GM12873 (cell line): ENCODE measurements around the gene PARP4.
A peak's percentile ranks its signal among the peaks of the same experiment; 100 is the strongest.

Source experiments
- TF ChIP-seq, protein P1 (sequence below): IDR thresholded peaks from 2 replicates; pipeline ENCODE4 v1.5.1; 2012; ENCODE audit warnings: low read depth, mild to moderate bottlenecking, moderate library complexity, low read length, control low read depth; ENCODE audit not compliant: insufficient read depth; ENCODE audit errors: missing control alignments

PARP4 gene

DNA sequence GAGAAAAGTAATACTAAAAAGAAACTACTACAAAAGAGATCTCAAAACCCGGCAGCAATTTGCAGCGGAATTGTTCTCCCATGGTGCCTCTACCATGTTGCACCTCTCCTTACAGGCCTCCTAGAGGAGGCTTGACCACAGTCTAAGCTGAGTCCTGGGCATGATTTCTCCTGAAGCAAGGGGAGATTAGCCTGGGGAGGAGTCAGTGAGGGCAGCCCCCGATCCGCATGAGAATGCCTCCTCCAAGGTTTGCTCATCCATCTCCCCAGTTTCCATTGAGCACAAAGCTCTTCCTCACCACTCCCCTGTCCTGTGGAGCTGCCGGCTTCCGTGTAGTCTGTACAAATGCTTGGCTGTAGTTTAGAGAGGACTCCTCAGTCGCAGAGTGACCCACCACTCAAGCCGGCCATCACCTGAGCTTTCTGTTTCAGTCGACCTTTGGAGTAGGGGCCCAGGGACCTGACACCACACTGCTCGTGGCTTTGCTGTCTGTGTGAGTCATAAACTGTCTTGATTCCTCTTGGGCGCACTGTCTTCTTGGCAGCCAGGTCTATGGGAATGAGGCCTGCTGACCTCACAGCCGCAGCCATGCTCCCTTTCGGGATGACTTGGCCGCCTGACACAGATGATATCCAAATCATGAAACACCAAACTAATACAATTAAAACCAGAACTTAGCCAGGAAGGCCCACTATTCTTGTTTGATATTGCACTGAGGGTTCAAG, 130.9 kb downstream of the PARP4 start:
- TF ChIP-seq, protein P1, sequence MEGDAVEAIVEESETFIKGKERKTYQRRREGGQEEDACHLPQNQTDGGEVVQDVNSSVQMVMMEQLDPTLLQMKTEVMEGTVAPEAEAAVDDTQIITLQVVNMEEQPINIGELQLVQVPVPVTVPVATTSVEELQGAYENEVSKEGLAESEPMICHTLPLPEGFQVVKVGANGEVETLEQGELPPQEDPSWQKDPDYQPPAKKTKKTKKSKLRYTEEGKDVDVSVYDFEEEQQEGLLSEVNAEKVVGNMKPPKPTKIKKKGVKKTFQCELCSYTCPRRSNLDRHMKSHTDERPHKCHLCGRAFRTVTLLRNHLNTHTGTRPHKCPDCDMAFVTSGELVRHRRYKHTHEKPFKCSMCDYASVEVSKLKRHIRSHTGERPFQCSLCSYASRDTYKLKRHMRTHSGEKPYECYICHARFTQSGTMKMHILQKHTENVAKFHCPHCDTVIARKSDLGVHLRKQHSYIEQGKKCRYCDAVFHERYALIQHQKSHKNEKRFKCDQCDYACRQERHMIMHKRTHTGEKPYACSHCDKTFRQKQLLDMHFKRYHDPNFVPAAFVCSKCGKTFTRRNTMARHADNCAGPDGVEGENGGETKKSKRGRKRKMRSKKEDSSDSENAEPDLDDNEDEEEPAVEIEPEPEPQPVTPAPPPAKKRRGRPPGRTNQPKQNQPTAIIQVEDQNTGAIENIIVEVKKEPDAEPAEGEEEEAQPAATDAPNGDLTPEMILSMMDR: no peak

DNA sequence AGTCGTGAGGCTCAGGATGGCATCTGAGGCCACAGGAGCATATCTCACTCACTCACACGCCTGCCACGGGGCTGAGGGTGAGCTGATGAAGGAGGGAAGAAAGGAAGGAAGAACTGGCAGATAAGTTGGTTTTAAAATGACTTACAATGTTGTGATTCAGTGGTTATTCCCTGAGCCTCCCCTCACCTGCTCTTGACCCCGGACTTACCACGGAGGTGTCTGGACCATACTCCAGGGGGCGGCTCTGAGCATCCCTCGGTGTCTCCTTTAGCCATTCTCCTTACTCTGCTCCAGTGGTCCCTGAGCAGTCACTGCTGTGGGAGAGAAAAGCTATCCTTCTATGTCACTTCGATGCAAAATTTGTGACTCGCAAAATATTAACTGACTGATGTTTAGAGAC, 141.3 kb downstream of the PARP4 start:
- TF ChIP-seq, protein P1: peak; percentile 5
